HEK293T (cell line): Measurements from ENCODE around the gene MESD.
A peak's percentile ranks its signal among the peaks of the same experiment; 100 is the strongest.

Experiments used
- BHLHE40 ChIP-seq: fragments of 450-650 bp; IDR thresholded peaks from 2 replicates; pipeline ENCODE4 v1.6.1; 2016; ENCODE audit warnings: mild to moderate bottlenecking, moderate library complexity, borderline replicate concordance
- CTBP1 ChIP-seq: fragments of 450-650 bp; IDR thresholded peaks from 2 replicates; pipeline ENCODE4 v1.6.1; 2016; ENCODE audit warnings: borderline replicate concordance
- ELF4 ChIP-seq: fragments of 450-650 bp; IDR thresholded peaks from 2 replicates; pipeline ENCODE4 v1.6.1; 2017; ENCODE audit warnings: antibody characterized with exemption
- FOXA1 ChIP-seq: fragments of 450-650 bp; IDR thresholded peaks from 2 replicates; pipeline ENCODE4 v1.6.1; 2016; ENCODE audit warnings: mild to moderate bottlenecking
- FOXM1 ChIP-seq: fragments of 450-650 bp; IDR thresholded peaks from 2 replicates; pipeline ENCODE4 v1.6.1; 2017; ENCODE audit warnings: mild to moderate bottlenecking, borderline replicate concordance
- PKNOX1 ChIP-seq: fragments of 450-650 bp; IDR thresholded peaks from 2 replicates; pipeline ENCODE4 v1.6.1; 2016
- SP1 ChIP-seq: fragments of 450-650 bp; IDR thresholded peaks from 2 replicates; pipeline ENCODE4 v1.6.1; 2017
- SUZ12 ChIP-seq: fragments of 450-650 bp; IDR thresholded peaks from 2 replicates; pipeline ENCODE4 v1.6.1; 2016; ENCODE audit warnings: mild to moderate bottlenecking

- TF ChIP-seq FOXM1 (0 out of 2 replicates have a peak, but pooled peaks have one; percentile 11), ELF4 (no peak), PKNOX1 (no peak), FOXA1 (no peak), SP1 (no peak), BHLHE40 (no peak), SUZ12 (no peak), CTBP1 (no peak)
Measured at GRCh38 chr15:80977627-80978036, 12.0 kb downstream of the MESD start.
